GM23338 (cell line): ENCODE results near the gene PARD6A.

Experiments
- CTCF ChIP-seq, 2 experiments: fragments of 200-600 bp in 1 of 2; sonication (generic) in 1 of 2; conservative IDR thresholded peaks; 2 replicates each; pipeline versions ENCODE4 v1.5.1 to v1.6.1; 2016 to 2017; ENCODE audit warnings: antibody characterized with exemption in 2 of 2, low read depth in 2 of 2, mild to moderate bottlenecking in 2 of 2, moderate library complexity in 1 of 2
- ETS1 ChIP-seq: IDR thresholded peaks from 2 replicates; pipeline ENCODE4 v1.6.1; 2016; ENCODE audit warnings: antibody characterized with exemption
- EZH2 ChIP-seq: fragments of 200-600 bp; sonication (generic); IDR thresholded peaks from one replicate; pipeline ENCODE4 v1.8.0; 2017; ENCODE audit warnings: antibody characterized with exemption, mild to moderate bottlenecking, low read depth; ENCODE audit not compliant: unreplicated experiment
- EZH2phosphoT487 ChIP-seq: fragments of 200-600 bp; sonication (generic); IDR thresholded peaks from one replicate; pipeline ENCODE4 v1.8.1; 2018; ENCODE audit warnings: antibody characterized with exemption; ENCODE audit not compliant: unreplicated experiment
- JUNB ChIP-seq: IDR thresholded peaks from one replicate; pipeline ENCODE4 v1.6.1; 2016; ENCODE audit warnings: antibody characterized with exemption; ENCODE audit not compliant: unreplicated experiment
- POLR2AphosphoS5 ChIP-seq: IDR thresholded peaks from 2 replicates; pipeline ENCODE4 v1.6.1; 2016; ENCODE audit warnings: antibody characterized with exemption, low read depth
- REST ChIP-seq: IDR thresholded peaks from one replicate; pipeline ENCODE4 v1.6.1; 2018; ENCODE audit warnings: antibody characterized with exemption; ENCODE audit not compliant: unreplicated experiment
- STAT1 ChIP-seq: IDR thresholded peaks from one replicate; pipeline ENCODE4 v1.6.1; 2016; ENCODE audit warnings: antibody characterized with exemption; ENCODE audit not compliant: unreplicated experiment

- TF ChIP-seq CTCF (conservative IDR thresholded peaks at IDR 0.05; ENCODE audit: low read depth in 2 of 2) (no peak), REST (no peak), EZH2 (no peak), EZH2phosphoT487 (no peak), POLR2AphosphoS5 (no peak), ETS1 (no peak), STAT1 (no peak), JUNB (no peak)
These were observed 46.5 kb downstream of the PARD6A start for GRCh38 chr16:67707210-67707609.
